Calu3 (cell line): ENCODE measurements around the gene ACR. TPM values are rescaled to one million over a fixed set of nuclear protein-coding genes. Genes with fewer than 3 reads are reported as not detected.

Experiments
- BruUV-seq: library from RNA; stranded (reverse); fragments of 400-500 nt; replicated peaks from 2 replicates; lab custom pipeline; 2021; lab: Mats Ljungman, UMichigan
- CTCF ChIA-PET: fragments of 300-600 bp; sonication (Branson Sonifier 250); formaldehyde crosslinking; loops from one replicate; lab custom pipeline; 2022; ENCODE audit warnings: antibody characterized with exemption; lab: Charles Lee
- DNase-seq: peaks from one replicate; pipeline ENCODE4 v3.0.0; 2022
- H3K27ac Mint-ChIP-seq: one replicate; pipeline ENCODE4 v1.8.0; 2022; ENCODE audit warnings: mixed read lengths; ENCODE audit not compliant: unreplicated experiment
- H3K27me3 Mint-ChIP-seq: one replicate; pipeline ENCODE4 v1.8.0; 2022; ENCODE audit warnings: mixed read lengths; ENCODE audit not compliant: unreplicated experiment
- H3K36me3 Mint-ChIP-seq: one replicate; pipeline ENCODE4 v1.8.0; 2022; ENCODE audit warnings: mild to moderate bottlenecking, moderate library complexity, mixed read lengths; ENCODE audit not compliant: insufficient read depth, unreplicated experiment
- H3K4me1 Mint-ChIP-seq: one replicate; pipeline ENCODE4 v1.8.0; 2022; ENCODE audit warnings: mild to moderate bottlenecking, low read depth, mixed read lengths; ENCODE audit not compliant: unreplicated experiment
- H3K4me3 Mint-ChIP-seq: one replicate; pipeline ENCODE4 v1.8.0; 2022; ENCODE audit warnings: mild to moderate bottlenecking, low read depth, moderate library complexity, mixed read lengths; ENCODE audit not compliant: unreplicated experiment
- H3K9me3 Mint-ChIP-seq: one replicate; pipeline ENCODE4 v1.8.0; 2022; ENCODE audit warnings: low read depth, mixed read lengths; ENCODE audit not compliant: unreplicated experiment
- CTCF ChIP-seq: fragments of 200-600 bp; IDR thresholded peaks from one replicate; pipeline ENCODE4 v1.8.0; 2022; ENCODE audit warnings: antibody characterized with exemption; ENCODE audit not compliant: unreplicated experiment
- intact Hi-C: fragments of 100-400 bp; cut with micrococcal nuclease; formaldehyde crosslinking; loops from one replicate; pipeline ENCODE4 v1.10.0; 2022; ENCODE audit not compliant: unreplicated experiment
- total RNA-seq: library from RNA; stranded (reverse); gene quantifications from 2 replicates; pipeline ENCODE4 v1.2.3, GENCODE V29; 2022

Gene ACR
- total RNA-seq, 1 experiment from 2014 or later: not detected

- no peaks in the 10 kb centered on the region for H3K4me1 Mint-ChIP-seq
- CTCF ChIA-PET: interaction anchor here (1.4 kb wide), 1 partner anchor 11 kb away, joined by 3 read pairs; no protein-coding TSS in a partner anchor
- intact Hi-C loops: no loop called here
- TF ChIP-seq CTCF: no peak
- H3K27me3 Mint-ChIP-seq: peaks cover 53% of the 10 kb centered on the region
- BruUV-seq: no TSS peak
- H3K9me3 Mint-ChIP-seq: no peaks in the 10 kb centered on the region
- no peaks in the 10 kb centered on the region for H3K36me3 Mint-ChIP-seq
- no peak for DNase-seq
- no peak overlapping the region for H3K27ac Mint-ChIP-seq
- H3K4me3 Mint-ChIP-seq: no peak overlapping the region
These were observed 16.7 kb upstream of the ACR start for GRCh38 chr22:50721257-50721844.

GRCh38 chr22:50722048-50722701, 15.8 kb upstream of the ACR start:
- Mint-ChIP-seq H3K4me3 (no peak overlapping the region), H3K4me1 (no peaks in the 10 kb centered on the region), H3K27ac (no peak overlapping the region), H3K27me3 (peaks cover 47% of the 10 kb centered on the region), H3K9me3 (no peaks in the 10 kb centered on the region), H3K36me3 (no peaks in the 10 kb centered on the region)
- intact Hi-C loops: no loop called here
- CTCF ChIA-PET: interaction anchor here (1.4 kb wide), 1 partner anchor 10 kb away, joined by 3 read pairs; no protein-coding TSS in a partner anchor
- no peak for TF ChIP-seq CTCF
- no TSS peak for BruUV-seq
- DNase-seq: no peak

- intact Hi-C loops: no loop called here
- no peak for DNase-seq
- H3K4me1 Mint-ChIP-seq: no peaks in the 10 kb centered on the region
- no peaks in the 10 kb centered on the region for H3K36me3 Mint-ChIP-seq
- CTCF ChIA-PET: no interaction called here
- no peak overlapping the region for H3K4me3 Mint-ChIP-seq
- peaks cover 47% of the 10 kb centered on the region for H3K27me3 Mint-ChIP-seq
- no TSS peak for BruUV-seq
- no peak for TF ChIP-seq CTCF
- no peak overlapping the region for H3K27ac Mint-ChIP-seq
- no peaks in the 10 kb centered on the region for H3K9me3 Mint-ChIP-seq
These were observed 15.1 kb upstream of the ACR start for GRCh38 chr22:50722716-50723428.

GRCh38 chr22:50723991-50724390, 14.0 kb upstream of the ACR start:
- no peak for TF ChIP-seq CTCF
- Mint-ChIP-seq H3K4me1 (no peaks in the 10 kb centered on the region), H3K9me3 (no peaks in the 10 kb centered on the region), H3K36me3 (no peaks in the 10 kb centered on the region), H3K27me3 (peaks cover 45% of the 10 kb centered on the region), H3K27ac (no peak overlapping the region), H3K4me3 (no peak overlapping the region)
- BruUV-seq: no TSS peak
- CTCF ChIA-PET: no interaction called here
- DNase-seq: no peak
- intact Hi-C loops: no loop called here
